Measurements from ENCODE around the gene ACVR1. TPM values are rescaled to one million over a fixed set of nuclear protein-coding genes. Genes with fewer than 3 reads are reported as not detected.
A peak's percentile ranks its signal among the peaks of the same experiment; 100 is the strongest.

Gene ACVR1
- polyA plus RNA-seq, 1 of the 3 experiments (the other 2 are of a cell fraction): 22.4 TPM

DNA sequence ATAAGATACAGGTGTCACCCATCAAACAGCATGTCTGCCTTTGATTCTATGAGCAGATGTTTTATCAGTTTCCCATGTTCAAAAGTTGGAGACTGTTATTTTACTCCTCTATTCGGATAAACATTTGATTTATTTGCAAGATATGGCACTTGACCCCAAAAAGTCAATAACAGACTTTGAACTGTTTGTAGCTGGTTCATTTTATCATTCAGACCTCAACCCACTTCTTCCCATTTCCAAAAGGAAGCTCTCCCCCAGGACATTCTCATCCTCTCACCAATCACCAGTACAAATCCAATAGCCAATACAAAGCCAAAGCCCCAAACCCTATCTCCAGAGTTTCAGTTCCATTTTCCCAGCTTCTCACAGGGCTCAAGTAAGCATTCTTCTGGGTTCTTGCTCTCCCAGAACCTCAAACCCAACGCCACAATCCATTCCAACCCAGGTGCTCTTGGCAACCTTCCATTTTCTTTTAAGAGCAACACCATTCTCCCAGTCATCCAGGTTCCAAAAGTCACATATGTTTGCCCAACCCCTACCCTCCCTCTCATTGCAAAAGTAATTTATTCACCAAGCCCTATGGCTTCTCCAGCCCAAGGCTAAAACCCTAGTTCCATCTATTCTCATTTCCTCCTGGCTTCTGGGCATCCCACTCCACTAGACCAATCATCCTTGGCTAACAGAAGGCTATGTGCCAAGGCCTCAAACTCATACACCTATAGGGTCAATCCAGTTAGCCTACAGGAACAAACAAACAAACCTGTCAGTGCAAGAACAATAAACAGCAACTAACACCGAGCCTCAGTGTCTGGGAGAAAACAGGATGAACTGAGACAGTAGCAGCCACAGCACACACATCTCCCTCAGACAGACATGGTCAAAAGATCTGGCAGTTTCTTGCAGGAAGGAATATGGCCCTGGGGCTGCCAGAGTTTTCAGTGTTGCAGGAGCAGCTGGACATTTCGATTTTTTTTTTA, 9.2 kb downstream of the ACVR1 start:
- CTCF ChIA-PET: no interaction called here
- H3F3A ChIP-seq (replicated peaks; ENCODE audit: insufficient read depth): no peaks in the 10 kb centered on the region
- TF ChIP-seq MEF2A (IDR thresholded peaks at IDR 0.05; ENCODE audit: borderline replicate concordance, low read depth) (no peak), NRF1 (IDR thresholded peaks at IDR 0.05; ENCODE audit: low read depth, low read length) (no peak), NFIC (IDR thresholded peaks at IDR 0.05; ENCODE audit: borderline replicate concordance) (no peak), YY1 (IDR thresholded peaks at IDR 0.05; ENCODE audit: low read depth) (no peak), TCF12 (IDR thresholded peaks at IDR 0.05) (no peak), EZH2phosphoT487 (IDR thresholded peaks at IDR 0.05; ENCODE audit: borderline replicate concordance, low read depth) (no peak), SMC3 (IDR thresholded peaks at IDR 0.05; ENCODE audit: low read depth, low read length) (no peak)
- TF ChIP-seq, protein P1, sequence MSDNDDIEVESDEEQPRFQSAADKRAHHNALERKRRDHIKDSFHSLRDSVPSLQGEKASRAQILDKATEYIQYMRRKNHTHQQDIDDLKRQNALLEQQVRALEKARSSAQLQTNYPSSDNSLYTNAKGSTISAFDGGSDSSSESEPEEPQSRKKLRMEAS (IDR thresholded peaks at IDR 0.05; ENCODE audit: low read depth): no peak
- TF ChIP-seq, protein P2, sequence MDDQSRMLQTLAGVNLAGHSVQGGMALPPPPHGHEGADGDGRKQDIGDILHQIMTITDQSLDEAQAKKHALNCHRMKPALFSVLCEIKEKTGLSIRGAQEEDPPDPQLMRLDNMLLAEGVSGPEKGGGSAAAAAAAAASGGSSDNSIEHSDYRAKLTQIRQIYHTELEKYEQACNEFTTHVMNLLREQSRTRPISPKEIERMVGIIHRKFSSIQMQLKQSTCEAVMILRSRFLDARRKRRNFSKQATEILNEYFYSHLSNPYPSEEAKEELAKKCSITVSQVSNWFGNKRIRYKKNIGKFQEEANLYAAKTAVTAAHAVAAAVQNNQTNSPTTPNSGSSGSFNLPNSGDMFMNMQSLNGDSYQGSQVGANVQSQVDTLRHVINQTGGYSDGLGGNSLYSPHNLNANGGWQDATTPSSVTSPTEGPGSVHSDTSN (IDR thresholded peaks at IDR 0.05): no peak
- TF ChIP-seq, protein P3, sequence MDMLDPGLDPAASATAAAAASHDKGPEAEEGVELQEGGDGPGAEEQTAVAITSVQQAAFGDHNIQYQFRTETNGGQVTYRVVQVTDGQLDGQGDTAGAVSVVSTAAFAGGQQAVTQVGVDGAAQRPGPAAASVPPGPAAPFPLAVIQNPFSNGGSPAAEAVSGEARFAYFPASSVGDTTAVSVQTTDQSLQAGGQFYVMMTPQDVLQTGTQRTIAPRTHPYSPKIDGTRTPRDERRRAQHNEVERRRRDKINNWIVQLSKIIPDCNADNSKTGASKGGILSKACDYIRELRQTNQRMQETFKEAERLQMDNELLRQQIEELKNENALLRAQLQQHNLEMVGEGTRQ (IDR thresholded peaks at IDR 0.05; ENCODE audit: borderline replicate concordance, low read depth, low read length): no peak
- H4K20me1 ChIP-seq (ENCODE audit: insufficient read depth): peaks cover 43% of the 10 kb centered on the region
- no peaks in the 10 kb centered on the region for H3K9me3 ChIP-seq
- H3K4me2 ChIP-seq: 0 out of 2 replicates have a peak overlapping the region, but pooled peaks have one; percentile 7
- no peaks in the 10 kb centered on the region for H3K27me3 ChIP-seq (ENCODE audit: insufficient read depth)
- POLR2A ChIA-PET: no interaction called here
- H3K36me3 ChIP-seq (replicated peaks in 1 of 2; ENCODE audit: control insufficient read depth in 1 of 2, insufficient read depth in 2 of 2, low read length in 1 of 2): no peaks in the 10 kb centered on the region
- H3K9ac ChIP-seq: no peak overlapping the region
- WGBS (ENCODE audit: low lambda C conversion rate): 69% methylated on average over 4 of the region's 4 CpGs
- H2AFZ ChIP-seq (ENCODE audit: low read depth): no peak overlapping the region
- H3K4me3 ChIP-seq (ENCODE audit: low read depth in 2 of 2, low read length in 1 of 2): no peak overlapping the region
- H3K4me1 ChIP-seq (ENCODE audit: control insufficient read depth in 1 of 2, insufficient read depth in 2 of 2, low read depth in 1 of 2, low read length in 1 of 2): peaks cover 7 to 11% of the 10 kb centered on the region in 2 experiments; a peak in 2 of 4 replicates
- peaks cover 85% of the 10 kb centered on the region for H3K79me2 ChIP-seq (ENCODE audit: insufficient read depth)
- H3K27ac ChIP-seq (ENCODE audit: low read depth in 2 of 2, low read length in 1 of 2): peak overlapping the region; percentile 13 to 33; a peak in 1 of 4 replicates
- no peaks in the 10 kb centered on the region for H3K9me2 ChIP-seq
- DNase-seq: no peak

DNA sequence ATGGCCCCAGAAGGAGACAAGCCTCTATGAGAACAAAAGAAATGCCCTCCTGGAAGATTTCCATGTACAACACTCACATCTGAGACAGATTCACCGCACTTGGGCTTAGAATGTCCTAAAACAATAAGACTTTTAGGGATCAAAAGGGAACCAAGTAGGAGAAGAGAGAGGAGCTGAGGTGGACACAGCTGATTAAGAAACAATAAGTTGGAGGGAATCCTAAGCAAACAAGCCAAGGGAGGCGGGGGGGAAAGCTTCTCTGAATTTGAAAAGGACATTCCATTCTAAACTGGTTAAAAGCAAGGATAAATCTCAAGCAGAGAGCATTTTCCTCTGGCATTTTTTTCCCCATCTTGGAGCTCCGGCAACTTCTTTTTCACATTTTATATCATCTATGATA, 9.9 kb downstream of the ACVR1 start:
- Histone ChIP-seq H3K9me3 (no peaks in the 10 kb centered on the region), H3K4me3 (ENCODE audit: low read depth in 2 of 2, low read length in 1 of 2) (no peak overlapping the region), H4K20me1 (ENCODE audit: insufficient read depth) (peaks cover 36% of the 10 kb centered on the region), H3K4me2 (0 out of 2 replicates have a peak overlapping the region, but pooled peaks have one; percentile 7), H3K36me3 (replicated peaks in 1 of 2; ENCODE audit: control insufficient read depth in 1 of 2, insufficient read depth in 2 of 2, low read length in 1 of 2) (no peaks in the 10 kb centered on the region), H3K27me3 (ENCODE audit: insufficient read depth) (no peaks in the 10 kb centered on the region), H3K4me1 (ENCODE audit: control insufficient read depth in 1 of 2, insufficient read depth in 2 of 2, low read depth in 1 of 2, low read length in 1 of 2) (peaks cover 7 to 11% of the 10 kb centered on the region in 2 experiments; a peak in 2 of 4 replicates), H3F3A (replicated peaks; ENCODE audit: insufficient read depth) (no peaks in the 10 kb centered on the region), H3K9ac (no peak overlapping the region), H3K9me2 (no peaks in the 10 kb centered on the region), H3K79me2 (ENCODE audit: insufficient read depth) (peaks cover 85% of the 10 kb centered on the region), H2AFZ (ENCODE audit: low read depth) (no peak overlapping the region), H3K27ac (ENCODE audit: low read depth in 2 of 2, low read length in 1 of 2) (peak overlapping the region in 1 of 2 experiments; percentile 33; a peak in 1 of 4 replicates)
- ChIA-PET POLR2A (no interaction called here), CTCF (no interaction called here)
- 84% methylated on average over 3 of the region's 3 CpGs for WGBS (ENCODE audit: low lambda C conversion rate)
- DNase-seq: no peak
- TF ChIP-seq FOSL2 (IDR thresholded peaks at IDR 0.05; ENCODE audit: borderline replicate concordance, low read depth) (no peak), POLR2AphosphoS5 (IDR thresholded peaks at IDR 0.05; ENCODE audit: low read depth, low read length) (no peak), GABPA (IDR thresholded peaks at IDR 0.05; ENCODE audit: low read depth) (no peak), NFIC (IDR thresholded peaks at IDR 0.05; ENCODE audit: borderline replicate concordance) (no peak), TAF1 (IDR thresholded peaks at IDR 0.05; ENCODE audit: borderline replicate concordance, low read depth, low read length) (no peak), RCOR1 (IDR thresholded peaks at IDR 0.05; ENCODE audit: low read length) (no peak), RAD21 (IDR thresholded peaks at IDR 0.05; ENCODE audit: low read length) (no peak)
- TF ChIP-seq, protein P4, sequence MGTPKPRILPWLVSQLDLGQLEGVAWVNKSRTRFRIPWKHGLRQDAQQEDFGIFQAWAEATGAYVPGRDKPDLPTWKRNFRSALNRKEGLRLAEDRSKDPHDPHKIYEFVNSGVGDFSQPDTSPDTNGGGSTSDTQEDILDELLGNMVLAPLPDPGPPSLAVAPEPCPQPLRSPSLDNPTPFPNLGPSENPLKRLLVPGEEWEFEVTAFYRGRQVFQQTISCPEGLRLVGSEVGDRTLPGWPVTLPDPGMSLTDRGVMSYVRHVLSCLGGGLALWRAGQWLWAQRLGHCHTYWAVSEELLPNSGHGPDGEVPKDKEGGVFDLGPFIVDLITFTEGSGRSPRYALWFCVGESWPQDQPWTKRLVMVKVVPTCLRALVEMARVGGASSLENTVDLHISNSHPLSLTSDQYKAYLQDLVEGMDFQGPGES (IDR thresholded peaks at IDR 0.05; ENCODE audit: low read depth, low read length): no peak
- TF ChIP-seq, protein P5, sequence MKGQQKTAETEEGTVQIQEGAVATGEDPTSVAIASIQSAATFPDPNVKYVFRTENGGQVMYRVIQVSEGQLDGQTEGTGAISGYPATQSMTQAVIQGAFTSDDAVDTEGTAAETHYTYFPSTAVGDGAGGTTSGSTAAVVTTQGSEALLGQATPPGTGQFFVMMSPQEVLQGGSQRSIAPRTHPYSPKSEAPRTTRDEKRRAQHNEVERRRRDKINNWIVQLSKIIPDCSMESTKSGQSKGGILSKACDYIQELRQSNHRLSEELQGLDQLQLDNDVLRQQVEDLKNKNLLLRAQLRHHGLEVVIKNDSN (IDR thresholded peaks at IDR 0.05; ENCODE audit: borderline replicate concordance, low read depth): no peak

Data from SK-N-SH (cell line).